H1 (cell line): ENCODE data around the gene RUSF1. TPM values are rescaled to one million over a fixed set of nuclear protein-coding genes. Genes with fewer than 3 reads are reported as not detected.

ENCODE experiments used
- CHD1 ChIP-seq: IDR thresholded peaks from 2 replicates; pipeline ENCODE4 v1.6.1; 2012; ENCODE audit warnings: low read depth, low read length, improper control_type of control experiment
- CTBP2 ChIP-seq: IDR thresholded peaks from 2 replicates; pipeline ENCODE4 v1.7.0; 2011; ENCODE audit warnings: borderline replicate concordance, mild to moderate bottlenecking, moderate library complexity, mixed read lengths, low read length; ENCODE audit not compliant: insufficient read depth, insufficient read length
- EP300 ChIP-seq, 2 experiments: IDR thresholded peaks; 1 replicate in 1 of 2; 2 replicates in 1 of 2; pipeline ENCODE4 v1.6.1; 2011 to 2012; ENCODE audit warnings: low read depth in 2 of 2, low read length in 2 of 2, mild to moderate bottlenecking in 2 of 2, borderline replicate concordance in 1 of 2, inconsistent platforms in 1 of 2, moderate library complexity in 1 of 2
- GABPA ChIP-seq: IDR thresholded peaks from 2 replicates; pipeline ENCODE4 v1.6.1; 2011; ENCODE audit warnings: mild to moderate bottlenecking, low read length, moderate library complexity, borderline replicate concordance; ENCODE audit not compliant: insufficient read depth
- RXRA ChIP-seq: IDR thresholded peaks from 2 replicates; pipeline ENCODE4 v1.6.1; 2011; ENCODE audit warnings: low read depth, mild to moderate bottlenecking, low read length, moderate library complexity; ENCODE audit not compliant: insufficient read depth
- YY1 ChIP-seq: IDR thresholded peaks from 2 replicates; pipeline ENCODE4 v1.6.1; 2011; ENCODE audit warnings: low read depth, mild to moderate bottlenecking, low read length
- polyA plus RNA-seq, 7 experiments: library from polyadenylated mRNA; depleted of rRNA in 3 of 7; stranded (reverse) in 5 of 7; unstranded in 2 of 7; fragments of >200 nt in 5 of 7; fragments of 200-250 nt in 2 of 7; gene quantifications; 1 replicate in 5 of 7; 2 replicates in 1 of 7; 4 replicates in 1 of 7; pipeline versions ENCODE4 v1.2.1 to v1.2.3, GENCODE V29; 2011 to 2013; ENCODE audit warnings: missing spikeins in 2 of 7, mixed read lengths in 2 of 7
- total RNA-seq: library from RNA; stranded (reverse); fragmentation: NEBNext Ultra II Directional; extraction: Animal tissue kit (Norgen Biotek cat#: 25700); gene quantifications from 2 replicates; pipeline ENCODE4 v1.2.1, GENCODE V29; 2021

The RUSF1 gene
- total and polyA plus RNA-seq, 2 of the 8 experiments (the other 6 are each of a cell fraction or from before 2014, with no cell fraction given), result 22.5 to 33.7 TPM

GRCh38 chr16:31505483-31505882 is 2.7 kb downstream of the RUSF1 start (continued):
- TF ChIP-seq RXRA, result no peak
- TF ChIP-seq YY1, result no peak
- TF ChIP-seq GABPA, result no peak
- TF ChIP-seq CTBP2, result no peak
- TF ChIP-seq CHD1, result no peak
- no peak for TF ChIP-seq EP300 (IDR thresholded peaks at IDR 0.05; ENCODE audit: borderline replicate concordance in 1 of 2, low read depth in 2 of 2, low read length in 2 of 2)
